GM10248 (cell line): ENCODE measurements around the gene NDUFB10.

ENCODE experiments used
- CTCF ChIA-PET: fragments of 300-600 bp; sonication (Branson Sonifier 250); formaldehyde crosslinking; extraction: SDS; loops from one replicate; lab custom pipeline; 2021; ENCODE audit warnings: antibody characterized with exemption; lab: Yijun Ruan, JAX
- POLR2A ChIA-PET: fragments of 350-650 bp; sonication (Branson Sonifier 250); formaldehyde crosslinking; extraction: SDS; loops from one replicate; lab custom pipeline; 2020; ENCODE audit warnings: antibody characterized with exemption; lab: Yijun Ruan, JAX
- DNase-seq: peaks from one replicate; pipeline ENCODE4 v3.0.0; 2012; ENCODE audit errors: extremely low spot score
- TF ChIP-seq, protein P1 (sequence below): IDR thresholded peaks from 2 replicates; pipeline ENCODE4 v1.5.1; 2012; ENCODE audit warnings: mild to moderate bottlenecking, low read depth; ENCODE audit errors: extremely low read depth, missing control alignments, control extremely low read depth

The NDUFB10 gene

DNA sequence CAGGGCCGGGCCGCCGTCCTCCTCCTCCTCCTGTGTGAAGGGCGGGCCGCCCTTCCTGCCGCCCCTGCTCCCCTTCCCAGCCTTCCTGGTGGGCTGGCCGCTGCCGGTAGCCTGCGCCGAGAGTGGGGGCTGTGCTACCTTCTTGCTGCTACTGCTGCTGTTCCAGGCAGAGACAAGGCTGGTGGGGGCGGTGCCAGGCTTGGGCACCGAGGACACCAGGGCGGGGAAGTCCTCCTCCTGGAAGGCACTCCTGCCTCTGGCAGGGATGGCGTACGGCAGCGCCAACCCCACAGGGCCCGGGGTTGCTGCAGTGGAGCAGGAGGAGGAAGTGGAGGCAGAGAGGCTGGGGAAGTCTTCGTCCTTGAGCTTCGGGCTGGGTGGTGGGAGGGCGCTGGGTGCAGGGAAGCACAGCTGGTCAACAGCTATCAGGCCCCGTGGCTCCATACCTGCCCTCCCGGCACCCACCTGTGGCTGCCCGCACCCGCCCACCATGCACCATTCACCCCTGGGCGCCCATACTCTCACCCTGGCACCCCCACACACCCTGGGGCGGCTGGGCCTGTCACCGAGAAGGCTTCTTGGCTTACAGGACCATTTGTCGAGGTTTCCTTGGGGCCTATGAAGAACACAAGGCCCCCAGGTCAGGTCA is 40.7 kb downstream of the NDUFB10 start:
- TF ChIP-seq, protein P1, sequence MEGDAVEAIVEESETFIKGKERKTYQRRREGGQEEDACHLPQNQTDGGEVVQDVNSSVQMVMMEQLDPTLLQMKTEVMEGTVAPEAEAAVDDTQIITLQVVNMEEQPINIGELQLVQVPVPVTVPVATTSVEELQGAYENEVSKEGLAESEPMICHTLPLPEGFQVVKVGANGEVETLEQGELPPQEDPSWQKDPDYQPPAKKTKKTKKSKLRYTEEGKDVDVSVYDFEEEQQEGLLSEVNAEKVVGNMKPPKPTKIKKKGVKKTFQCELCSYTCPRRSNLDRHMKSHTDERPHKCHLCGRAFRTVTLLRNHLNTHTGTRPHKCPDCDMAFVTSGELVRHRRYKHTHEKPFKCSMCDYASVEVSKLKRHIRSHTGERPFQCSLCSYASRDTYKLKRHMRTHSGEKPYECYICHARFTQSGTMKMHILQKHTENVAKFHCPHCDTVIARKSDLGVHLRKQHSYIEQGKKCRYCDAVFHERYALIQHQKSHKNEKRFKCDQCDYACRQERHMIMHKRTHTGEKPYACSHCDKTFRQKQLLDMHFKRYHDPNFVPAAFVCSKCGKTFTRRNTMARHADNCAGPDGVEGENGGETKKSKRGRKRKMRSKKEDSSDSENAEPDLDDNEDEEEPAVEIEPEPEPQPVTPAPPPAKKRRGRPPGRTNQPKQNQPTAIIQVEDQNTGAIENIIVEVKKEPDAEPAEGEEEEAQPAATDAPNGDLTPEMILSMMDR: no peak
- ChIA-PET POLR2A (interaction anchor here (3.2 kb wide), 1 partner anchor 155 kb away, joined by 8 read pairs; the partner anchor contains the start of gene TRAF7), CTCF (interaction anchor here (6.2 kb wide), 1 partner anchor 7 kb away, joined by 63 read pairs; the partner anchor contains the start of gene SYNGR3)
- no peak for DNase-seq

DNA sequence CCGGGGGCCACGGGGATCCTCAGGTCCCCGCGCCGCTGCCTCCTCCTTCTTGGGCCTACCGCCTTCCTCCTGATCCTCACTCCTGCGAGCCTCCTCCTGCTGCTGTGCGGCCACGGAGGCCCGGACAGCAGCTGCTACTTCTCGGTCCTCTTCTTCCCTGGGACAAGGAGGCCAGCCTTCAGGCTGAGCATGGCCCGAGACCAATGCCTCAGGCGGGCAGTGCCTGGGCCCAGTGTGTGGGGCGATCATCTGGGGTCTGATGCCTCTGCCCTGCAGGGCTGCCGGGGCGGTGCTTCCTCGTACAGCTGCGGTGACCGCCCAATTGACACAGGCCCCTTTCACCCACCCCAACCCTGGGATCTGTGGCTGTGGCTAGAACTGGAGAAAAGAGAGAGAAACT is 41.7 kb downstream of the NDUFB10 start:
- CTCF ChIA-PET: interaction anchor here (1.3 to 6.2 kb wide), 3 partner anchors 8 to 140 kb away, joined by 3 to 63 read pairs (median 55); partner anchors contain the start of gene SYNGR3
- TF ChIP-seq, protein P1: no peak
- no peak for DNase-seq
- POLR2A ChIA-PET: interaction anchor here (3.2 kb wide), 1 partner anchor 154 kb away, joined by 8 read pairs; the partner anchor contains the start of gene TRAF7

DNA sequence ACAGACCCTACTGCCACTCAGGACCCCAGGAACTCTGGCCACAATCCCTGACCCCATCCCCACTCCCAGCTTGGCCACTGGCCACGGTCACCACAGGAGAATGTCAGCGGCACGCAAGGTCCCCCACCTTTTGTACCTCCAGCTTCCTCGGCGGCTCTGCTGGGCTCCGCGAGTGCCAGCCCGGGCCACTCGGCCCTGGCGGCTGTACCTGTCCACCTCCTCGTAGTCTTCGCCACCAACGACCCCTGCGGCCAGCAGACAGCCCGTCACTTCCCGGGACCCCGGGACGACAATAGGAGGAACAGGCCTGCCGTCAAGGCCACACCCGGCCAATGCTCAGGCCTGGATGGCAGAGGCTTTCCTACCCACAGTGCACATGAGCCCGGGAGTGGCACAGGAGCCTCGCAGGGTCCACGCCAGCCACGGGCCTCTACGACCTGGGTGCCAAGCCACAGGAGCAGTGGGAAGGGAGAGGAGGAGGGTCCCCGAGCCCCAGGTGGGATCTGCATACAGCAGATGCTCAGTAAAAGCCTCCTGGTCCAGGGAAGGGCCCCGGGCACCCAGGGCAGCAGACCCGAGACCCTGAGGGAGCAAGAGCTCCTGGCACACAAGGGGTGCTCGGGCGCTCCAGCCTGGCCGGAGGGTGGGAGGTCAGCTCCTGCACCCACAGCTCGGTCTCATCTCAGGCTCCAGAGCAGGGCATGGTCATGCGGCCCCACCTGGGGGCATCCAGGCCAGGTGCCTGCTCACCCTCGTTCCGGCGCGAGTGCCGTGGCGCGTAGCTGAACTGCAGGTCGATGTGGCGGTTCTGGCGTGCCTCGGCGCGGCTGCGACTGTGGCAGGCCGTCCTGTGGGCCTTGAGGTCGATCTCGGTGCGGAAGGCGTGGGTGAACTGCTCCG is 42.4 kb downstream of the NDUFB10 start:
- TF ChIP-seq, protein P1: no peak
- ChIA-PET POLR2A (interaction anchor here (3.2 kb wide), 1 partner anchor 153 kb away, joined by 8 read pairs; the partner anchor contains the start of gene TRAF7), CTCF (interaction anchor here (1.3 to 6.2 kb wide), 7 partner anchors 9 to 151 kb away, joined by 3 to 63 read pairs (median 18); partner anchors contain the start of genes SYNGR3 and TRAF7)
- no peak for DNase-seq

DNA sequence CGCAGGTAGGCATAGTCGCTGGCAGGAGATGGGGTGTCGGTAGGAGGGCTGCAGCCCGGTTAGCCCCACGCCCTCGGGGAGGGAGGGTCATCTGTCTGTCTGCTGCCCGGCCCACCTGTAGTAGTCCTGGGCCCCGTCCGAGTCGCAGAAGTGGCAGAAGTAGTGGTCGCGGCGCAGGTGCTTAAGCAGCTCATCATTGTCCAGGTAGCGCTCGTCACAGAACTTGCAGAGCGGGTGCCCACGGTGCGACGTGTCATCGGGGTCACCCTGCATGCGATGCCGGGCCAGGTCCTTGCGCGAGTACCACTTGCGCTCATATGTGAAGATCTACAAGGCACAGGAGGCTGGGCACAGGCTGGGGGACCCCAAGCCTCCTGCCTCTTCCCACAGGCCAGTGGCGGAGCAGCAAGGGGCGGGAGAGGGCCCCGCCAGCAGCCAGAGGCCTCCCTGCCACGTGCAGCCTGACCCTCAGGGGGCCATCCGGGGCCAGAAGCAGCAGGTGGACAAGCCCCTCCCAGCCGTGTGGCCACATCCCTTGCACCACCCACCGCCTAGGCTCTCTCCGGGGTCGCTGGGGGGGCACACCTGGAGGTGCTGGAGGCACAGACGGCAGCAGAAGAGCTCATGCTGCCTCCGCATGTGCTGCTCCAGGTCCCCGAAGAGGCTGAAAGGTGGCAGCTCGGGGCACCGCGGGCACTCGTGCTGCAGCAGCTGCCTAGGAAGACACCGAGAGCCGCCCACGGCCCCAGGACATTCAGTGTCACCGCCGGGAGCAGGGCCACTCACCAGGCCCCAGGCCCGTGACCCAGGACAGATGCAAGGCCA is 43.3 kb downstream of the NDUFB10 start:
- ChIA-PET POLR2A (interaction anchor here (1.8 to 3.2 kb wide), 2 partner anchors 152 to 153 kb away, joined by 8 to 12 read pairs; partner anchors contain the start of gene TRAF7), CTCF (interaction anchor here (1.0 to 6.2 kb wide), 20 partner anchors 10 to 250 kb away, joined by 3 to 63 read pairs (median 8); partner anchors contain the start of genes ECI1, GFER, NOXO1 and PKD1)
- TF ChIP-seq, protein P1: no peak
- DNase-seq: no peak

DNA sequence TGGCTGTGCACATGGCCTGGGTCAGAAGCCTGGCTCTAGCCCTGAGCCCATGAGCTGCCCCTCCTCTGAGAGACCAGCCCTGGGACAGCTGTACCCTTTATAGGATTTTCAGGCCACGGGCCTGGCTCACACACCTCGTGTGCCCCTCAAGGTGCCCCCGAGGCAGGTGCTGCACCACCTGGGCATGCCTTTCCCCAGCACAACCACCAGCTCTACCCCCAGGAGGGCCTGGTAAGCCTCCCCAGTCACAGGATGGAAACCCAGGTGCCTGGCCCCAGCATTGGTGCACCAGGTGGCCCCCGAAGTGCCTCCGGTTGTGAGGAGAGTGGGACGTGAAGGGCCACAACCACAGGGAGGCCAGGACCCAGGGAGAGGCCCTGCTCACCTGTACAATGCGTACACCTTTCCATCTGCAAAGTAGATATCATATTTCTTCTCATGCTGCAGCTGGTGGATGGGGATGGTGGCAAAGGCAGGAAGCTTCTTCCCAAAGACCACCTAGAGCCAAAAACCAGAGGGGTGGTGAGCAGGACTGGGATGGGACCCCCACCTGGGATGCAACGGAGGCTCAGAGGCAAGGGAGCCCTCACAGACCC is 44.0 kb downstream of the NDUFB10 start:
- CTCF ChIA-PET: interaction anchor here (0.9 to 6.2 kb wide), 23 partner anchors 10 to 249 kb away, joined by 3 to 63 read pairs (median 5); partner anchors contain the start of genes ECI1, GFER, NOXO1 and PKD1
- TF ChIP-seq, protein P1: no peak
- DNase-seq: no peak
- POLR2A ChIA-PET: interaction anchor here (1.1 to 1.8 kb wide), 2 partner anchors 38 to 152 kb away, joined by 5 to 12 read pairs; partner anchors contain the start of genes RPS2 and TRAF7
